ENCODE results near the gene GNPDA2.
"Not testable (repeated sequence)": the region's sequence is repeated elsewhere in the genome, so short reads cannot be mapped to it uniquely, and the experiment has no call there.

The GNPDA2 gene

GRCh38 chr4:44726038-44726871, at the start of gene GNPDA2:
TSS of gene GNPDA2 (minus strand) at chr4:44726556. CDS start at chr4:44722207, 4,349 bp downstream.
- Mint-ChIP-seq H3K27ac (peak within 1 kb of the TSS; percentile 81), H3K4me1 (peaks cover 35% of the 10 kb centered on the region), H3K27me3 (peaks cover 4% of the 10 kb centered on the region), H3K4me3 (peak within 1 kb of the TSS; percentile 78), H3K9me3 (no peaks in the 10 kb centered on the region), H3K36me3 (no peaks in the 10 kb centered on the region)
- CTCF ChIA-PET: interaction anchor here (0.8 kb wide), 1 partner anchor 48 kb away, joined by 3 read pairs; the partner anchor contains the start of gene GUF1
- peak; percentile 90 for DNase-seq

- DNase-seq: no peak
- no peaks in the 10 kb centered on the region for H3K27me3 Mint-ChIP-seq
- peaks cover 4% of the 10 kb centered on the region for H3K9me3 Mint-ChIP-seq
- no peak overlapping the region for H3K27ac Mint-ChIP-seq
- no peaks in the 10 kb centered on the region for H3K36me3 Mint-ChIP-seq
- CTCF ChIA-PET: no interaction called here
- no peak overlapping the region for H3K4me3 Mint-ChIP-seq
- H3K4me1 Mint-ChIP-seq: no peaks in the 10 kb centered on the region
Measured at GRCh38 chr4:44772340-44772739, 46.0 kb upstream of the GNPDA2 start.

- no peaks in the 10 kb centered on the region for H3K27me3 Mint-ChIP-seq
- CTCF ChIA-PET: no interaction called here
- H3K4me3 Mint-ChIP-seq: no peak overlapping the region
- peaks cover 4% of the 10 kb centered on the region for H3K9me3 Mint-ChIP-seq
- no peaks in the 10 kb centered on the region for H3K36me3 Mint-ChIP-seq
- DNase-seq: no peak
- H3K4me1 Mint-ChIP-seq: no peaks in the 10 kb centered on the region
- no peak overlapping the region for H3K27ac Mint-ChIP-seq
Measured at GRCh38 chr4:44771789-44772188, 45.4 kb upstream of the GNPDA2 start.

GRCh38 chr4:44766453-44766852, 40.1 kb upstream of the GNPDA2 start:
- Mint-ChIP-seq H3K9me3 (no peaks in the 10 kb centered on the region), H3K4me1 (no peaks in the 10 kb centered on the region), H3K27me3 (peaks cover 4% of the 10 kb centered on the region), H3K27ac (no peak overlapping the region), H3K4me3 (no peak overlapping the region), H3K36me3 (no peaks in the 10 kb centered on the region)
- CTCF ChIA-PET: no interaction called here
- no peak for DNase-seq

- no peak overlapping the region for H3K27ac Mint-ChIP-seq
- no peak overlapping the region for H3K4me3 Mint-ChIP-seq
- CTCF ChIA-PET: no interaction called here
- H3K4me1 Mint-ChIP-seq: no peaks in the 10 kb centered on the region
- H3K9me3 Mint-ChIP-seq: no peaks in the 10 kb centered on the region
- DNase-seq: no peak
- peaks cover 8% of the 10 kb centered on the region for H3K27me3 Mint-ChIP-seq
- H3K36me3 Mint-ChIP-seq: no peaks in the 10 kb centered on the region
Measured at GRCh38 chr4:44765116-44765515, 38.8 kb upstream of the GNPDA2 start.

GRCh38 chr4:44761306-44761705, 35.0 kb upstream of the GNPDA2 start:
- no peak overlapping the region for H3K27ac Mint-ChIP-seq
- no peak for DNase-seq
- peaks cover 8% of the 10 kb centered on the region for H3K27me3 Mint-ChIP-seq
- H3K9me3 Mint-ChIP-seq: no peaks in the 10 kb centered on the region
- no peaks in the 10 kb centered on the region for H3K4me1 Mint-ChIP-seq
- H3K4me3 Mint-ChIP-seq: no peak overlapping the region
- H3K36me3 Mint-ChIP-seq: no peaks in the 10 kb centered on the region
- CTCF ChIA-PET: interaction anchor here (1.5 kb wide), 1 partner anchor 1887 kb away, joined by 3 read pairs; no protein-coding TSS in a partner anchor

- Mint-ChIP-seq H3K36me3 (no peaks in the 10 kb centered on the region), H3K4me1 (no peaks in the 10 kb centered on the region), H3K27ac (no peak overlapping the region), H3K4me3 (no peak overlapping the region), H3K27me3 (peaks cover 8% of the 10 kb centered on the region), H3K9me3 (no peaks in the 10 kb centered on the region)
- no peak for DNase-seq
- CTCF ChIA-PET: interaction anchor here (1.5 to 2.2 kb wide), 2 partner anchors 10 to 1888 kb away, joined by 3 to 10 read pairs; no protein-coding TSS in a partner anchor
Measured at GRCh38 chr4:44760142-44760898, 34.0 kb upstream of the GNPDA2 start.

- peaks cover 3% of the 10 kb centered on the region for H3K27me3 Mint-ChIP-seq
Measured at GRCh38 chr4:44756559-44756958, 30.2 kb upstream of the GNPDA2 start.

GRCh38 chr4:44740201-44740600, 13.8 kb upstream of the GNPDA2 start:
- H3K27ac Mint-ChIP-seq: no peak overlapping the region
- H3K4me1 Mint-ChIP-seq: no peaks in the 10 kb centered on the region
- CTCF ChIA-PET: no interaction called here
- H3K4me3 Mint-ChIP-seq: no peak overlapping the region
- H3K36me3 Mint-ChIP-seq: no peaks in the 10 kb centered on the region
- H3K27me3 Mint-ChIP-seq: peaks cover 5% of the 10 kb centered on the region
- DNase-seq: no peak
- no peaks in the 10 kb centered on the region for H3K9me3 Mint-ChIP-seq

More at GRCh38 chr4:44756559-44756958, 30.2 kb upstream of the GNPDA2 start:
- DNase-seq: no peak
- Mint-ChIP-seq H3K27ac (no peak overlapping the region), H3K36me3 (no peaks in the 10 kb centered on the region), H3K4me1 (no peaks in the 10 kb centered on the region), H3K4me3 (no peak overlapping the region), H3K9me3 (no peaks in the 10 kb centered on the region)
- CTCF ChIA-PET: no interaction called here

GRCh38 chr4:44738615-44739014, 12.3 kb upstream of the GNPDA2 start:
- no peak overlapping the region for H3K27ac Mint-ChIP-seq
- DNase-seq: no peak
- no peaks in the 10 kb centered on the region for H3K9me3 Mint-ChIP-seq
- H3K4me1 Mint-ChIP-seq: no peaks in the 10 kb centered on the region
- H3K27me3 Mint-ChIP-seq: peaks cover 5% of the 10 kb centered on the region
- H3K36me3 Mint-ChIP-seq: no peaks in the 10 kb centered on the region
- H3K4me3 Mint-ChIP-seq: no peak overlapping the region
- CTCF ChIA-PET: no interaction called here

- Mint-ChIP-seq H3K27me3 (peaks cover 5% of the 10 kb centered on the region), H3K27ac (no peak overlapping the region), H3K4me3 (no peak overlapping the region), H3K9me3 (no peaks in the 10 kb centered on the region), H3K4me1 (no peaks in the 10 kb centered on the region), H3K36me3 (no peaks in the 10 kb centered on the region)
- CTCF ChIA-PET: no interaction called here
- no peak for DNase-seq
Measured at GRCh38 chr4:44736900-44737299, 10.5 kb upstream of the GNPDA2 start.

GRCh38 chr4:44728694-44729093, 2.3 kb upstream of the GNPDA2 start:
- not testable (repeated sequence) for H3K4me3 Mint-ChIP-seq, DNase-seq, H3K27ac Mint-ChIP-seq, H3K36me3 Mint-ChIP-seq, H3K9me3 Mint-ChIP-seq, H3K27me3 Mint-ChIP-seq
- CTCF ChIA-PET: interaction anchor here (0.6 kb wide), 1 partner anchor 1994 kb away, joined by 3 read pairs; no protein-coding TSS in a partner anchor
- peaks cover 29% of the 10 kb centered on the region for H3K4me1 Mint-ChIP-seq

- Mint-ChIP-seq H3K36me3 (no peaks in the 10 kb centered on the region), H3K27me3 (peaks cover 7% of the 10 kb centered on the region)
- CTCF ChIA-PET: no interaction called here
Measured at GRCh38 chr4:44727471-44727870, 1.1 kb upstream of the GNPDA2 start.

GRCh38 chr4:44725726-44726037, 674 bp downstream of the GNPDA2 start:
- DNase-seq: no peak
- peaks cover 3% of the 10 kb centered on the region for H3K27me3 Mint-ChIP-seq
- H3K36me3 Mint-ChIP-seq: peaks cover 3% of the 10 kb centered on the region
- peaks cover 35% of the 10 kb centered on the region for H3K4me1 Mint-ChIP-seq
- no peaks in the 10 kb centered on the region for H3K9me3 Mint-ChIP-seq
- H3K27ac Mint-ChIP-seq: peak overlapping the region; percentile 81
- H3K4me3 Mint-ChIP-seq: peak overlapping the region; percentile 78
- CTCF ChIA-PET: interaction anchor here (0.8 kb wide), 1 partner anchor 47 kb away, joined by 3 read pairs; the partner anchor contains the start of gene GUF1

More at GRCh38 chr4:44727471-44727870, 1.1 kb upstream of the GNPDA2 start:
- no peak overlapping the region for H3K27ac Mint-ChIP-seq
- H3K9me3 Mint-ChIP-seq: no peaks in the 10 kb centered on the region
- DNase-seq: no peak
- peak overlapping the region; percentile 78 for H3K4me3 Mint-ChIP-seq
- H3K4me1 Mint-ChIP-seq: peaks cover 35% of the 10 kb centered on the region
